Esophagus muscularis mucosa (tissue), 4 donors: ENCODE measurements around the gene ADK. TPM values are rescaled to one million over a fixed set of nuclear protein-coding genes. Genes with fewer than 3 reads are reported as not detected.

ENCODE experiments used
- DNase-seq: peaks from one replicate; pipeline ENCODE4 v3.0.0-alpha.2; 2017; ENCODE audit errors: extremely low spot score
- H3K27ac ChIP-seq, 4 donors: fragments of 200-600 bp; sonication (generic); replicated peaks in 1 of 4; 1 replicate in 3 of 4; 2 replicates in 1 of 4; pipeline ENCODE4 v1.5.1; 2016 to 2019; ENCODE audit warnings: mild to moderate bottlenecking in 1 of 4
- H3K27me3 ChIP-seq, 4 donors: fragments of 200-600 bp; sonication (generic); one replicate each; pipeline versions ENCODE4 v1.5.1 to v1.6.0; 2016 to 2019
- H3K36me3 ChIP-seq, 4 donors: fragments of 200-600 bp; sonication (generic); one replicate each; pipeline ENCODE4 v1.5.1; 2016 to 2019
- H3K4me1 ChIP-seq, 4 donors: fragments of 200-600 bp; sonication (generic); one replicate each; pipeline ENCODE4 v1.5.1; 2016 to 2019
- H3K4me3 ChIP-seq, 4 donors: fragments of 200-600 bp; sonication (generic); 1 replicate in 2 of 4; 2 replicates in 2 of 4; pipeline ENCODE4 v1.5.1; 2016 to 2019; ENCODE audit warnings: mild to moderate bottlenecking in 4 of 4, moderate library complexity in 1 of 4
- H3K9me3 ChIP-seq, 4 donors: fragments of 200-600 bp; sonication (generic); 1 replicate in 3 of 4; 2 replicates in 1 of 4; pipeline ENCODE4 v1.5.1; 2016 to 2019
- EP300 ChIP-seq: sonication (generic); formaldehyde crosslinking; IDR thresholded peaks from one replicate; pipeline ENCODE4 v1.6.1; 2017; ENCODE audit warnings: antibody characterized with exemption
- POLR2A ChIP-seq: fragments of 450-650 bp; IDR thresholded peaks from one replicate; pipeline ENCODE4 v1.6.1; 2017; ENCODE audit warnings: antibody characterized with exemption, moderate library complexity, mild to moderate bottlenecking, low read depth
- POLR2AphosphoS5 ChIP-seq, 2 donors: sonication (generic); formaldehyde crosslinking; IDR thresholded peaks; one replicate each; pipeline ENCODE4 v1.6.1; 2017; ENCODE audit warnings: antibody characterized with exemption in 2 of 2
- WGBS: methylation state at CpG from one replicate; pipeline ENCODE4 v1.1.5; 2018; 5-methylcytosine and 5-hydroxymethylcytosine counted together
- intact Hi-C: fragments of 100-400 bp; cut with DNase I; formaldehyde crosslinking; loops from one replicate; pipeline ENCODE4 v1.15.1; 2023
- total RNA-seq, 4 donors: library from RNA; depleted of rRNA; stranded (reverse); fragments of >200 nt; gene quantifications; one replicate each; pipeline versions ENCODE4 v1.1.0 to v1.2.1, GENCODE V29; 2016
- TF ChIP-seq, protein P1 (sequence below), 3 experiments: fragments of 200-600 bp in 2 of 3; fragments of 450-650 bp in 1 of 3; sonication (generic) in 2 of 3; IDR thresholded peaks; one replicate each; pipeline ENCODE4 v1.5.1; 2017 to 2019; ENCODE audit warnings: antibody characterized with exemption in 3 of 3, mild to moderate bottlenecking in 2 of 3, moderate library complexity in 1 of 3

ADK gene
- total RNA-seq, 4 donors from 2014 or later = 20.2 to 23.3 (median 21.2) TPM

DNA sequence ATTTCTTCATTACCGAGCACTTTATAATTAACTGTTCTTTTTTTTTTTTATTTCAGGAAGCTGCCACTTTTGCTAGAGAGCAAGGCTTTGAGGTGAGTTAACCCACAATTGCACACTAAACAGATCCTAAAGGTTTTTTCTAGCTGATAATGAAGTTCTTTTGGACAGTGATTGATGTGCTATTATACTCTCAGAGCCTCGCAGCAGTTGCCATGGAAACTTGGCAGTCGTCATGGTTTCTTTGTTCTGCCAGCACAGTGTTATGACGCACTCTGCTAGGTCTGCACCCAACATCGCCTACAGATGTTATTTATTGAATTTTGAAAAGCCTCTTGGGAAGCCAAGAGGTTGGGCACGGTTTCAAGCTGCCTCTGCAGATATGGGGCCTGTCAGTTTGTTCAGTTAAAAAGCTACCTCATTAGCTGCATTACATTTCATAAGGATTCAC, 438.2 kb downstream of the ADK start:
- 5% methylated on average over 6 of the region's 6 CpGs for WGBS
- H3K4me3 ChIP-seq = no peak overlapping the region
- H3K9me3 ChIP-seq = no peaks in the 10 kb centered on the region
- DNase-seq = peak; percentile 97
- TF ChIP-seq POLR2A = no peak
- TF ChIP-seq, protein P1, sequence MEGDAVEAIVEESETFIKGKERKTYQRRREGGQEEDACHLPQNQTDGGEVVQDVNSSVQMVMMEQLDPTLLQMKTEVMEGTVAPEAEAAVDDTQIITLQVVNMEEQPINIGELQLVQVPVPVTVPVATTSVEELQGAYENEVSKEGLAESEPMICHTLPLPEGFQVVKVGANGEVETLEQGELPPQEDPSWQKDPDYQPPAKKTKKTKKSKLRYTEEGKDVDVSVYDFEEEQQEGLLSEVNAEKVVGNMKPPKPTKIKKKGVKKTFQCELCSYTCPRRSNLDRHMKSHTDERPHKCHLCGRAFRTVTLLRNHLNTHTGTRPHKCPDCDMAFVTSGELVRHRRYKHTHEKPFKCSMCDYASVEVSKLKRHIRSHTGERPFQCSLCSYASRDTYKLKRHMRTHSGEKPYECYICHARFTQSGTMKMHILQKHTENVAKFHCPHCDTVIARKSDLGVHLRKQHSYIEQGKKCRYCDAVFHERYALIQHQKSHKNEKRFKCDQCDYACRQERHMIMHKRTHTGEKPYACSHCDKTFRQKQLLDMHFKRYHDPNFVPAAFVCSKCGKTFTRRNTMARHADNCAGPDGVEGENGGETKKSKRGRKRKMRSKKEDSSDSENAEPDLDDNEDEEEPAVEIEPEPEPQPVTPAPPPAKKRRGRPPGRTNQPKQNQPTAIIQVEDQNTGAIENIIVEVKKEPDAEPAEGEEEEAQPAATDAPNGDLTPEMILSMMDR (IDR thresholded peaks at IDR 0.05) = no peak
- peak; percentile 78 to 86 for TF ChIP-seq POLR2AphosphoS5 (IDR thresholded peaks at IDR 0.05)
- TF ChIP-seq EP300 = peak; percentile 16
- H3K27me3 ChIP-seq = no peaks in the 10 kb centered on the region
- intact Hi-C loops = loop anchor here (10.0 kb wide), 1 partner anchor 236 kb away; the partner anchor contains the start of gene KAT6B
- H3K27ac ChIP-seq = peak overlapping the region; percentile 57 to 76 (median 67)
- no peaks in the 10 kb centered on the region for H3K36me3 ChIP-seq
- peaks cover 73 to 94% (median 93%) of the 10 kb centered on the region in 4 donors for H3K4me1 ChIP-seq

- peaks cover 74 to 93% (median 92%) of the 10 kb centered on the region in 4 donors for H3K4me1 ChIP-seq
- intact Hi-C loops = loop anchor here (10.0 kb wide), 1 partner anchor 235 kb away; the partner anchor contains the start of gene KAT6B
- H3K27ac ChIP-seq = peak overlapping the region; percentile 57 to 76 (median 67)
- DNase-seq = no peak
- TF ChIP-seq, protein P1 (IDR thresholded peaks at IDR 0.05) = no peak
- TF ChIP-seq EP300 (no peak), POLR2A (no peak)
- 51% methylated on average over 2 of the region's 2 CpGs for WGBS
- H3K27me3 ChIP-seq = no peaks in the 10 kb centered on the region
- no peaks in the 10 kb centered on the region for H3K36me3 ChIP-seq
- no peak overlapping the region for H3K4me3 ChIP-seq
- no peaks in the 10 kb centered on the region for H3K9me3 ChIP-seq
Measured at GRCh38 chr10:74589851-74590250, 438.8 kb downstream of the ADK start.

- H3K9me3 ChIP-seq = no peaks in the 10 kb centered on the region
- WGBS = 54% methylated on average over 2 of the region's 2 CpGs
- TF ChIP-seq, protein P1 (IDR thresholded peaks at IDR 0.05) = no peak
- TF ChIP-seq EP300 = peak; percentile 73
- peak; percentile 54 to 79 for TF ChIP-seq POLR2AphosphoS5 (IDR thresholded peaks at IDR 0.05)
- no peak for TF ChIP-seq POLR2A
- DNase-seq = no peak
- no peaks in the 10 kb centered on the region for H3K27me3 ChIP-seq
- H3K36me3 ChIP-seq = no peaks in the 10 kb centered on the region
- intact Hi-C loops = no loop called here
- peak overlapping the region; percentile 22 to 76 (median 66) for H3K27ac ChIP-seq
- H3K4me1 ChIP-seq = peaks cover 43 to 60% (median 56%) of the 10 kb centered on the region in 4 donors
- H3K4me3 ChIP-seq = no peak overlapping the region
Measured at GRCh38 chr10:74593470-74593869, 442.4 kb downstream of the ADK start.

DNA sequence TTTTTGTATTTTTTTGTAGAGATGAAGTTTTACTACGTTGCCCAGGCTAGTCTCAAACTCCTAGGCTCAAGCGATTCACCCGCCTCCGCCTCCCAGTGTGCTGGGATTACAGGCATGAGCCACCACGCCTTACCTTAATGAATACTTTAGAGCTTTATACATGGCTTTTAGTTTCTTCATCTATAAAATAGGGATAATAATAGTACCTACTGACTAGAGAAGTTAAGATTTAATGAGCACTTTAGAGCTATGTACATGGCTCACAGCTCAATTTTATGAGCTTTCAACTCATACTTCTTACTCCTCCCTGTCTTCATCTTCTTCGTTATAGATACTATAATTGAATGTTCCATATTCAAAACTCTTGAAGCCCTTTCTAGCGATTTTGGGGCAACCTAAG, 445.7 kb downstream of the ADK start:
- H3K27ac ChIP-seq = no peak overlapping the region
- no peaks in the 10 kb centered on the region for H3K9me3 ChIP-seq
- no peak for DNase-seq
- peaks cover 25 to 31% (median 27%) of the 10 kb centered on the region in 4 donors for H3K4me1 ChIP-seq
- no peak overlapping the region for H3K4me3 ChIP-seq
- intact Hi-C loops = no loop called here
- no peaks in the 10 kb centered on the region for H3K27me3 ChIP-seq
- H3K36me3 ChIP-seq = no peaks in the 10 kb centered on the region
- WGBS = 94% methylated on average over 7 of the region's 7 CpGs
- TF ChIP-seq EP300 (no peak), POLR2AphosphoS5 (IDR thresholded peaks at IDR 0.05) (no peak)
- TF ChIP-seq, protein P1 (IDR thresholded peaks at IDR 0.05) = no peak
